GM23248 (cell line): ENCODE data around the gene HAGH.

Source experiments
- EZH2 ChIP-seq: fragments of 200-600 bp; sonication (generic); IDR thresholded peaks from 2 replicates; pipeline ENCODE4 v1.6.1; 2018; ENCODE audit warnings: antibody characterized with exemption, mild to moderate bottlenecking; ENCODE audit not compliant: insufficient read depth, poor library complexity, severe bottlenecking
- EZH2phosphoT487 ChIP-seq: fragments of 200-600 bp; sonication (generic); IDR thresholded peaks from 2 replicates; pipeline ENCODE4 v1.6.1; 2018; ENCODE audit warnings: antibody characterized with exemption, moderate library complexity, mild to moderate bottlenecking, low read depth; ENCODE audit not compliant: insufficient read depth

DNA sequence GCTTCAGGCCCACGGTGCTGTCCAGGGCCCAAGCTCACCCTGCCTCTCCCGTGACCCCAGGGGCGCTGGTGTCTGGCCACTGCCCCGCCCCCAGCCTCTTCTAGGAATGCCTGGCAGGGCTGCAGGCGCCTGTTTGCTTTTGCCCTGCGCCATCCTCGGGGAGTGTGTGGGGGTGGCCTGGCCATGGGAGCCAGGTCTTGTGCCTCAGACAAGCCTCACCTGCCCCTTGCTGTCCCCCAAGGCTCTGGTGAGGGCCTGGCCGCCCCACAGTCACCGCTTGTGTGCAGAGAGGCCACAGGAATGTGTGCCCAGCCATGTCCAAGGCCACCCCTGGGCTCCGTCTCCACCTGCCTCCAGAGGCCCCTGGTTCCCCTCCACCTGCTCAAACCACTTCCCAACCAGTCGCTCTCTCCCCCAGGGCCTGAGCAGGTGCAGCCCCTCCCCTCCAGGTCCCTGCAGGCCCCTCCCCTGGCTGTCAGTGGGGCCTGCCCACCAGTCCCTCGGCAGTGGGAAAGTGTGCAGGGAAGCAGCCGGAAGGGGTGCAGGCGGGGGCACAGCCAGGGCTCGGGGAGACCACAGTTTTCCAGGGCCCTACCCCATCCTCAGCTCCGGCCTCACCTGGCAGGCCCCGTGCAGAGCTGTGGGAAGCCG, 32.3 kb downstream of the HAGH start:
- TF ChIP-seq EZH2: no peak
- TF ChIP-seq EZH2phosphoT487: no peak
